Eye (tissue), 1 donor: ENCODE measurements around the gene SEMA6B.

Source experiments
- DNase-seq: peaks from one replicate; pipeline ENCODE4 v3.0.0-alpha.2; 2015

SEMA6B gene

GRCh38 chr19:4505570-4506448 lies 53.7 kb downstream of the SEMA6B start:
- DNase-seq = no peak

GRCh38 chr19:4504891-4505569 lies 54.5 kb downstream of the SEMA6B start:
- no peak for DNase-seq

GRCh38 chr19:4504297-4504701 lies 55.2 kb downstream of the SEMA6B start:
- peak; percentile 22 for DNase-seq

- no peak for DNase-seq
Observed at GRCh38 chr19:4503825-4504170, 55.7 kb downstream of the SEMA6B start.

GRCh38 chr19:4503132-4503824 lies 56.2 kb downstream of the SEMA6B start:
- DNase-seq = peak; percentile 61

- DNase-seq = no peak
Observed at GRCh38 chr19:4502282-4503131, 57.0 kb downstream of the SEMA6B start.

GRCh38 chr19:4501691-4502090 lies 57.8 kb downstream of the SEMA6B start:
- DNase-seq = no peak

- DNase-seq = no peak
Observed at GRCh38 chr19:4500841-4501591, 58.5 kb downstream of the SEMA6B start.

- DNase-seq = no peak
Observed at GRCh38 chr19:4499855-4500254, 59.6 kb downstream of the SEMA6B start.

- DNase-seq = no peak
Observed at GRCh38 chr19:4499318-4499717, 60.2 kb downstream of the SEMA6B start.

GRCh38 chr19:4498694-4499093 lies 60.8 kb downstream of the SEMA6B start:
- no peak for DNase-seq

- no peak for DNase-seq
Observed at GRCh38 chr19:4497770-4498389, 61.6 kb downstream of the SEMA6B start.

- DNase-seq = no peak
Observed at GRCh38 chr19:4496304-4496703, 63.2 kb downstream of the SEMA6B start.

GRCh38 chr19:4495471-4495870 lies 64.0 kb downstream of the SEMA6B start:
- DNase-seq = no peak

- no peak for DNase-seq
Observed at GRCh38 chr19:4494691-4495064, 64.8 kb downstream of the SEMA6B start.

GRCh38 chr19:4493929-4494690 lies 65.4 kb downstream of the SEMA6B start:
- no peak for DNase-seq

GRCh38 chr19:4493104-4493928 lies 66.2 kb downstream of the SEMA6B start:
- DNase-seq = no peak
